HG03045 (cell line): ENCODE measurements around the gene R3HDM2.
A peak's percentile ranks its signal among the peaks of the same experiment; 100 is the strongest.

Experiments
- ATAC-seq: cut with Tn5 transposase; IDR thresholded peaks from one replicate; pipeline ENCODE4 v1.9.1; 2021; ENCODE audit warnings: mild to moderate bottlenecking, moderate library complexity; ENCODE audit not compliant: unreplicated experiment

Gene R3HDM2

GRCh38 chr12:57220770-57221168 is 210.1 kb downstream of the R3HDM2 start:
- ATAC-seq, result no peak

GRCh38 chr12:57219993-57220754 is 210.7 kb downstream of the R3HDM2 start:
- ATAC-seq, result no peak

- ATAC-seq, result no peak
These were observed 211.4 kb downstream of the R3HDM2 start for GRCh38 chr12:57219205-57219992.

GRCh38 chr12:57218030-57218853 is 212.6 kb downstream of the R3HDM2 start:
- no peak for ATAC-seq

GRCh38 chr12:57216921-57217879 is 213.6 kb downstream of the R3HDM2 start:
- no peak for ATAC-seq

GRCh38 chr12:57216014-57216911 is 214.6 kb downstream of the R3HDM2 start, which contains the start of gene NXPH4:
Gene NXPH4 (plus strand): TSS chr12:57216794. CDS start chr12:57216970, 176 bp downstream.
- no peak for ATAC-seq

- peak; percentile 38 for ATAC-seq
These were observed 215.2 kb downstream of the R3HDM2 start for GRCh38 chr12:57215668-57216013.

GRCh38 chr12:57215065-57215464 is 215.8 kb downstream of the R3HDM2 start:
- ATAC-seq, result no peak

- ATAC-seq, result no peak
These were observed 216.5 kb downstream of the R3HDM2 start for GRCh38 chr12:57214398-57214781.

- ATAC-seq, result no peak
These were observed 217.0 kb downstream of the R3HDM2 start for GRCh38 chr12:57213763-57214397.

- peak; percentile 50 for ATAC-seq
These were observed 217.7 kb downstream of the R3HDM2 start for GRCh38 chr12:57213058-57213715.

GRCh38 chr12:57212701-57213057 is 218.2 kb downstream of the R3HDM2 start:
- no peak for ATAC-seq

GRCh38 chr12:57211791-57212700 is 218.8 kb downstream of the R3HDM2 start:
- no peak for ATAC-seq

GRCh38 chr12:57210926-57211692 is 219.7 kb downstream of the R3HDM2 start:
- ATAC-seq, result no peak

GRCh38 chr12:57210461-57210860 is 220.4 kb downstream of the R3HDM2 start:
- no peak for ATAC-seq

GRCh38 chr12:57209916-57210315 is 220.9 kb downstream of the R3HDM2 start:
- no peak for ATAC-seq
